ENCODE results near the gene RGS3. TPM values are rescaled to one million over a fixed set of nuclear protein-coding genes. Genes with fewer than 3 reads are reported as not detected.

The RGS3 gene
- total and polyA plus RNA-seq, 10 of the 15 experiments (the other 5 are each of a cell fraction or from before 2014, with no cell fraction given): 2.9 to 138 (median 28.8) TPM

DNA sequence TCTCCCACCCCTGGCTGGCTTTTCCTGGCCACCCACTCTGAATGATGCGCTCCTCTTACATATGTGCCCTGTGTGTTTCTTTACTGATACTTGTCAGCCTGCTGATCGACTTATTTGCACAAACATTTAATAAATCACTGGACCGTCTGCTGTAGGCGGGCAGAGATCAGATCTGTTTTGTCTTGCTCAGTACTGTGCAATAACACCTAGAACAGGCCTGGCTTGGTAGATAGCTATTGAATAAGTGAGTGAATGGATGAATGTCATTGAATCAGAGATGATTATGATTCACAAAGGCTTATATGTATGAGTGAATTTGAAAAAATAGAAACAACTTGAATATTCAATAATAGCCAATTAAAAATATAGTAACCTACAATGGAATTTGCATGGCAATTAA is 165.1 kb downstream of the RGS3 start (continued):
- TF ChIP-seq JUND (IDR thresholded peaks at IDR 0.05; ENCODE audit: low read depth, low read length): no peak
- no peak for TF ChIP-seq ZNF622 (IDR thresholded peaks at IDR 0.05)
- no peak for TF ChIP-seq SUZ12 (IDR thresholded peaks at IDR 0.05; ENCODE audit: unreplicated experiment)

DNA sequence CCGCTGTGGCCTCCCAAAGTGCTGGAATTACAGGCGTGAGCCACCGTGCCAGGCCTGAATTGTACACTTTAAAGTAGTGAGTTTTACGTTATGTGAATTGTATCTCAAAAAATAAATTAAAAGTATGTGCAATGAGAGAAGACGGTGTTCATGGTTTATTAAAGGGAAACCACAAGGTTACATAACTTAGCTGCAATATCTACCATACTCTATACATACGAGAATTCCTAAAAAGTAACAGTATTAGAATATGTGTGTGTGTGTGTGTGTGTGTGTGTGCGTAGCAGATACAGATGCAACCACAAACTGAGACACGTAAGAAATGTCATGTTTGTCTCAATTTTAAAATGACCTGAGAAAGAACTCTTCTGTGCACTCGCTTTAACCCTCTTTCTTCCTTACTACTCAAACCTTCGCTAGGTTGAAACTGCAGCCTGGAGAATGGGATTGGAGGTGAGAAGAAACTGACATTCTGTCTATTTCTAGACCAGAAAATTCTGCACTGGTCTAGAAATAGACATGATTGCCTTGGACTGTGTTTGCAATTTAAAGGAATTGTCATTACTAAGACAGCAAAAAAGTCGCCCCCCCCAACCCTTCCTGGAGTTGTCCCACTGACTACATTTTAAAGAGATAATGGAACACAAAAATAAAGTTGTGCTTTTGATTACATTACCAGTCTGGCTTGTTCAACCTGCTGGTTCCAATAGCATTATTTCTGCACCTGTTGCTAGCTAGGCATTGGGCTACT is 167.0 kb downstream of the RGS3 start:
- SMC1A ChIA-PET (ENCODE audit: uncharacterized antibody, unreplicated experiment): no interaction called here
- intact Hi-C loops (cut with micrococcal nuclease; ENCODE audit: unreplicated experiment) (no loop called here), in situ Hi-C loops (cut with MboI) (no loop called here)
- no peak for ATAC-seq
- POLR2A ChIA-PET: no interaction called here
- BruUV-seq (replicated peaks): no TSS peak
- no peak for DNase-seq (ENCODE audit: low read depth, low spot score)
- no peaks in the 10 kb centered on the region for H4K20me1 ChIP-seq (ENCODE audit: control insufficient read depth, insufficient read depth)
- no peaks in the 10 kb centered on the region; a peak in 1 of 4 replicates for H3K27me3 ChIP-seq (replicated peaks in 1 of 2; ENCODE audit: control insufficient read depth in 2 of 2, insufficient read depth in 2 of 2, low read length in 1 of 2)
- TF ChIP-seq EED (IDR thresholded peaks at IDR 0.05; ENCODE audit: low read depth) (no peak), ASH2L (IDR thresholded peaks at IDR 0.05; ENCODE audit: borderline replicate concordance, low read depth) (no peak), EZH2 (IDR thresholded peaks at IDR 0.05; ENCODE audit: borderline replicate concordance, control insufficient read depth, low read depth, low read length) (no peak), ZNF274 (IDR thresholded peaks at IDR 0.05; ENCODE audit: insufficient read depth, insufficient read length) (no peak), CEBPZ (IDR thresholded peaks at IDR 0.05; ENCODE audit: low read depth, low read length) (no peak), CBFB (IDR thresholded peaks at IDR 0.05; ENCODE audit: low read depth) (no peak), SREBF2 (IDR thresholded peaks at IDR 0.05; ENCODE audit: low read length) (no peak), KAT2A (conservative IDR thresholded peaks at IDR 0.05; ENCODE audit: control insufficient read depth, low read depth, low read length) (no peak), USF2 (IDR thresholded peaks at IDR 0.05; ENCODE audit: borderline replicate concordance, low read depth, low read length) (no peak), HDGF (IDR thresholded peaks at IDR 0.05) (no peak), ZSCAN29 (IDR thresholded peaks at IDR 0.05) (no peak), RBBP5 (conservative IDR thresholded peaks at IDR 0.05) (no peak)
- H3K9ac ChIP-seq (ENCODE audit: control insufficient read depth, insufficient read depth, low read length): no peak overlapping the region
- 48% methylated on average over 11 of the region's 11 CpGs for whole genome bisulfite sequencing (ENCODE audit: insufficient coverage, insufficient replicate concordance, low lambda C conversion rate, missing lambda C conversion rate)
- no peak overlapping the region for H2AFZ ChIP-seq (ENCODE audit: control insufficient read depth, low read depth, low read length)
- FAIRE-seq: no peak
- H3K9me3 ChIP-seq (replicated peaks; ENCODE audit: control insufficient read depth, insufficient read depth, low read length): no peaks in the 10 kb centered on the region
- RAD21 ChIA-PET (ENCODE audit: unreplicated experiment): no interaction called here
- H3K27ac ChIP-seq (ENCODE audit: control insufficient read depth, insufficient read depth): no peak overlapping the region
- H3K4me1 ChIP-seq (ENCODE audit: control insufficient read depth, insufficient read depth, low read length): no peaks in the 10 kb centered on the region
- H3K4me2 ChIP-seq (ENCODE audit: control insufficient read depth, insufficient read depth): no peak overlapping the region
- H3K36me3 ChIP-seq (ENCODE audit: control insufficient read depth in 2 of 2, insufficient read depth in 2 of 2, low read length in 1 of 2): no peaks in the 10 kb centered on the region
- no peak overlapping the region for H3K4me3 ChIP-seq
- no peaks in the 10 kb centered on the region for H3K79me2 ChIP-seq (ENCODE audit: control insufficient read depth, insufficient read depth, low read length)
- CTCF ChIA-PET: no interaction called here

All from GM12878 (cell line).